SK-N-MC (cell line): ENCODE data around the gene DCLRE1B.
"Not testable (repeated sequence)": the region's sequence is repeated elsewhere in the genome, so short reads cannot be mapped to it uniquely, and the experiment has no call there.

Experiments used
- DNase-seq: peaks from one replicate; pipeline ENCODE4 v3.0.0-alpha.2; 2011; ENCODE audit warnings: low read depth, low spot score
- H3K27ac ChIP-seq: fragments of 200-600 bp; sonication (generic); 2 replicates; pipeline ENCODE4 v1.5.1; 2016; ENCODE audit warnings: mixed run types
- H3K36me3 ChIP-seq: fragments of 200-600 bp; sonication (generic); 2 replicates; pipeline ENCODE4 v1.6.1; 2017; ENCODE audit warnings: antibody characterized with exemption, low read length, mixed read lengths; ENCODE audit not compliant: insufficient read depth
- H3K4me3 ChIP-seq: fragments of 200-600 bp; sonication (generic); 2 replicates; pipeline ENCODE4 v1.5.1; 2016
- H3K9ac ChIP-seq: fragments of 200-600 bp; sonication (generic); 2 replicates; pipeline ENCODE4 v1.8.0; 2017; ENCODE audit warnings: mixed run types, mixed read lengths; ENCODE audit not compliant: insufficient read length
- H3K9me3 ChIP-seq: fragments of 200-600 bp; sonication (generic); 2 replicates; pipeline ENCODE4 v1.6.1; 2017; ENCODE audit warnings: low read depth, mild to moderate bottlenecking, antibody characterized with exemption, low read length, moderate library complexity, mixed read lengths
- EZH2 ChIP-seq: fragments of 200-600 bp; sonication (generic); IDR thresholded peaks from one replicate; pipeline ENCODE4 v1.6.1; 2017; ENCODE audit warnings: antibody characterized with exemption
- FOXP2 ChIP-seq: optimal IDR thresholded peaks from 2 replicates; pipeline ENCODE3; 2011; ENCODE audit warnings: mild to moderate bottlenecking, moderate library complexity; ENCODE audit not compliant: insufficient read depth; ENCODE audit errors: extremely low read length, control extremely low read depth
- POLR2AphosphoS5 ChIP-seq: IDR thresholded peaks from 2 replicates; pipeline ENCODE4 v1.6.1; 2012; ENCODE audit warnings: mild to moderate bottlenecking, low read depth, low read length, borderline replicate concordance

DCLRE1B gene

DNA sequence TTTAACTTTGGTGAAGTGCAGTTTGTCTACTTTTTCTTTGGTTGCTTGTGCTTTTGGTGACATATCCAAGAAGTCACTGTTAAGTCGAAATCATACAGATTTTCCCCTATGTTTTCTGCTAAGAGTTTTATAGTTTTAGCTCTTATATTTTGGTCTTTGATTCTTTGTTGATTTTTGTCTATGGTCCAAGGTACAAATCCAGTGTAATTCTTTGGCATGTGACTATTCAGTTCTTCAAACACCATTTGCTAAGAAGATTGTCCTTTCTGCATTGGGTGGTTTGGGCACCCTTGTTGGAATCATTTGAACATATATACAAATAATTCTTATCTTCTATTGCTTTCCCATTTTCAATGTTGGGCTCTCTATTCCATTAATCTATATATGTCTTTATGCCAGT is 40.2 kb downstream of the DCLRE1B start:
- Histone ChIP-seq H3K9ac (no peak overlapping the region), H3K9me3 (peaks cover 11% of the 10 kb centered on the region; the same call in 1 of the 2 replicates), H3K4me3 (no peak overlapping the region), H3K36me3 (peaks cover 58% of the 10 kb centered on the region), H3K27ac (no peak overlapping the region)
- TF ChIP-seq FOXP2 = no peak
- no peak for TF ChIP-seq POLR2AphosphoS5
- TF ChIP-seq EZH2 = no peak
- no peak for DNase-seq

DNA sequence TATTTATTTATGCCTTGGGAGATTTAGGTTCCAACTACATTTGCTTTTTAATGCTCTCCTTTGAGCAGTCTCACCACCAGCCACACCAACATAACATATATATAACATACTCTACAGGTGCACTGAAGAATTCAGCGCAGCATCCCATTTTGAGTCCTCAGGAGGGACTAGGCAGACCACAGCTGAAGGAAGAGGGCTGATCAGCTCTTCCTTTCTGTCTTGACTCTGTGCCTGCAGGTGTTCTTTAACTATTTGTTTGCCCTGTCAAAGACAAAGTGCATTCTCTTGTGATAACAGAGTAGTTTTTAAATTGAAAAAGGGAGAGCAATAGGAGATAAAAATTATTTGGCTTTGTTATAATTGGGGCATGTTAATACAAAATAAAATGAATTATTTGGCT is 41.0 kb downstream of the DCLRE1B start:
- Histone ChIP-seq H3K36me3 (peaks cover 57% of the 10 kb centered on the region), H3K9me3 (peaks cover 11% of the 10 kb centered on the region; the same call in 1 of the 2 replicates), H3K4me3 (peak overlapping the region; percentile 41; the same call in 1 of the 2 replicates), H3K27ac (peak overlapping the region; percentile 87), H3K9ac (no peak overlapping the region)
- no peak for DNase-seq
- TF ChIP-seq POLR2AphosphoS5 (no peak), FOXP2 (no peak)

DNA sequence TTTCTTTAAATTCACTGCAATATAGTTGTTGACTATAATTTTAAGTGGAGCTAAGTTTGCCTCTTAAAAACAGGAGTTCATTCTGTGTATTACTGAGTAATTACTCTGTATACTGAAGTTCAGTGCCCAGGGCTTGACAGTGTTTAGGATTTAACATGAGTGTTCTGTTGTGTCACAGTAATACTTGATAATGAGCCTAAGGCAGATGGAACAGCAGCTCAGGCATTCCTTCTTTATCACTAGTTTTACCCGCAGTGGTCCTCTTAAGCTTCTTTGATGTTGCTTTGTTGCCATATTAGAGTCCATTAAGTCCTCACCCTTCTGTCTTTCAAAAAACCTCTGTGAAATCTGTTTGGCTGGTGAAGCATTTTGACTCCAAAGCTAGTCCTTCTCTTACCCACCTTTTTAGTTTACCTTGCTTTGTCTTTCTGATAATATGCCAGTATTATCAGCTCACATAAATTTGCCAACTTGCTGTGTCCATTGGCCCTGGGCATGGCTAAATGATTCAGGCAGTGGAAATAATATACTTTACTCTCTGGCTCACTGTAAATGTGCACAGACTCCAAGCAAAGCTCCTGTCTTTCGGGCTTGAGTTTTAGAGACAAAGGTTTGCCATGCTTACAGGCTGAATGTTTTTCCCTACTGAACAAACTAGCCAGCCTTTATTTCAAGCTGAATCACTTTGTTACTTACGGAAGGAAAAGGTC is 41.7 kb downstream of the DCLRE1B start:
- Histone ChIP-seq H3K9ac (peak overlapping the region; percentile 49), H3K27ac (peak overlapping the region; percentile 87), H3K36me3 (peaks cover 60% of the 10 kb centered on the region), H3K4me3 (peak overlapping the region; percentile 41), H3K9me3 (peaks cover 11% of the 10 kb centered on the region; the same call in 1 of the 2 replicates)
- TF ChIP-seq FOXP2 = no peak
- no peak for TF ChIP-seq POLR2AphosphoS5
- no peak for TF ChIP-seq EZH2
- no peak for DNase-seq

DNA sequence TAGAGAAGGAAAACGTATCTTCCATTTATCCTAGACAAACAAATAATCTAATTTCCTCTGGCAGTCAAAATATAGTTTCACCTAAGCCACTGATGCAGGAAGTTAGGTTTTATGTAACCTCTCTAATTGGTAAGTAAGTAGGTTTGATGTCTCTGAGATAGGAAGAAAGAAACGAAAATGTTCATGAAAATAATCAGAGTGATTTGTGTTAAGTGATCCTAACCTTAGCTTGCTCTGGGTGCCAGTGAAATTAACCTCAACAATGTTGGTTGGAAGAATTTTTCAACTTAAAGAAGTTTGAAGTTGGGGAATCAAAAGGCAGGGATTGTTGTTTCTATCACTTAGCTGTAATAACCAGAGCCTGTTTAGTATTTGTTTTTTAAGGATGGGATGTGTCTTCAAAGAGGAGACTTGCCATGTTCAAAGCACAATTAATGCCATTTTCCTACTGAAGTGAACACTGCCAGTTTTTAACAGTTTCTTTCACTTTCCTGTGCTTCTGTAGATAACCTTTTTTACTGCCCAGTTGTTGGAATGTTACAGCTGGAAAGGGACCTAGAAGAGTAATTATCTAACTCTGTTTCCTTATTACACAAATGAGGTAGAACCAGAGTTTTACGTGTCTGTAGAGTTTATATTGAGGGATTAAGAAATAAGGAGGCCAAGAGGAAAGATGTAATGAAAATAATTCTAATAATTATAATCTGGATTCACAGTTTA is 42.4 kb downstream of the DCLRE1B start:
- TF ChIP-seq POLR2AphosphoS5 (no peak), EZH2 (no peak), FOXP2 (no peak)
- Histone ChIP-seq H3K27ac (peak overlapping the region; percentile 87), H3K9ac (peak overlapping the region; percentile 49), H3K36me3 (peaks cover 60% of the 10 kb centered on the region), H3K9me3 (peaks cover 11% of the 10 kb centered on the region; the same call in 1 of the 2 replicates), H3K4me3 (peak overlapping the region; percentile 41)
- DNase-seq = no peak

DNA sequence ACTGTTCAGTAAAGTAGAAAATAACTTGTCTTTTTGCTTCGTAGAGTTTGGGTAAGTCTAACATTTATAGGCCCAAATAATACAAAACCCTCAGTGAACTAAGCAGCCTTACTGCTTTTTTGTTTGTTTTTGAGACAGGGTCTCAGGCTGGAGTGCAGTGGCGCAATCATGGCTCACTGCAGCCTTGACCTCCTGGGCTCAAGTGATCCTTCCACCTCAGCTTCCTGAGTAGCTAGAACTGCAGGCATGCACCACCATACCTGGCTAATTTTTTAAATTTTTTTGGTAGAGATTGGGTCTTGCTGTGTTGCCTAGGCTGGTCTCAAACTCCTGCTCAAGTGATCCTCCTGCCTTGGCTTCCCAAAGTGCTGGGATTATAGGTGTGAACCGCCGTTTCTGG is 43.0 kb downstream of the DCLRE1B start:
- not testable (repeated sequence) for DNase-seq, H3K9ac ChIP-seq, H3K4me3 ChIP-seq
- Histone ChIP-seq H3K36me3 (peaks cover 56% of the 10 kb centered on the region), H3K9me3 (peaks cover 11% of the 10 kb centered on the region; the same call in 1 of the 2 replicates), H3K27ac (peak overlapping the region; percentile 87)

DNA sequence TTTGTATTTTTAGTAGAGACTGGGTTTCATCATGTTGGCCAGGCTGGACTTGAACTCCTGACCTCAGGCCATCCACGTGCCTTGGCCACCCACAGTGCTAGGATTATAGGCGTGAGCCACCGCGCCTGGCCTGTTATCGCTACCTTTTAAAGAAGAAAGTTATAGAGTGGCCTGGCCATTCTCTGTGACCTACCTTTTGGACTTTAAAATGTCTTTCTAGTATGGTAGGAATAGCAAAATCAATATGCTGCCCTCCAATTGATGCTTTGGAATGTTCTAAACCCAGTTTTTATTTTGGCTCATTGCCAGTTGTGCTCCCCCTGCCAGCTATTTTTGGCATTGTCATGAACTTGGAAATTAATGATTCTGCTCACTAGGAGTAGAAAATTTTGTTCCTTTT is 43.9 kb downstream of the DCLRE1B start:
- no peak for DNase-seq
- Histone ChIP-seq H3K4me3 (0 out of 2 replicates have a peak overlapping the region, but pooled peaks have one; percentile 7), H3K9ac (no peak overlapping the region), H3K27ac (peak overlapping the region; percentile 71), H3K36me3 (peaks cover 53% of the 10 kb centered on the region), H3K9me3 (peaks cover 11% of the 10 kb centered on the region; the same call in 1 of the 2 replicates)
- TF ChIP-seq POLR2AphosphoS5 (peak; percentile 21; the same call in 1 of the 2 replicates), FOXP2 (no peak)

DNA sequence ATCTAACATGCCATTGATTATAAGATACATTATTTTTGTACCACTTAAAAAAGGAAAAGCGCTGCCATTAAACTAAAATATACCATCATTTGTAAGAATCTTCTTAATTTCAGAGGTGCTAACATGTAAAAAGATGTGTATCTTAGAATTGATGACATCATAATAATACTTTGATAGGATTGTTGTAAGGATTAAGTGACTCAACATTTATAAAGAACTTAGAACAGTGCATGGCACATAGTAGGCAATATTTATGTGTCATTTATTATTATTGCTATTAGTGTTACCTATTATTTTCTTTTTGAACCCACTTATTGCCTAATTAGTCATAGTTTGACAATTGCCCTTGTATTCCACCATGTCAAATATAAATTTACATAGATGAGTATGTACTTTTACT is 45.8 kb downstream of the DCLRE1B start:
- Histone ChIP-seq H3K4me3 (no peak overlapping the region), H3K9me3 (no peaks in the 10 kb centered on the region), H3K36me3 (peaks cover 54% of the 10 kb centered on the region), H3K9ac (no peak overlapping the region), H3K27ac (0 out of 2 replicates have a peak overlapping the region, but pooled peaks have one; percentile 56)
- TF ChIP-seq POLR2AphosphoS5 (no peak), EZH2 (no peak), FOXP2 (no peak)
- DNase-seq = no peak

DNA sequence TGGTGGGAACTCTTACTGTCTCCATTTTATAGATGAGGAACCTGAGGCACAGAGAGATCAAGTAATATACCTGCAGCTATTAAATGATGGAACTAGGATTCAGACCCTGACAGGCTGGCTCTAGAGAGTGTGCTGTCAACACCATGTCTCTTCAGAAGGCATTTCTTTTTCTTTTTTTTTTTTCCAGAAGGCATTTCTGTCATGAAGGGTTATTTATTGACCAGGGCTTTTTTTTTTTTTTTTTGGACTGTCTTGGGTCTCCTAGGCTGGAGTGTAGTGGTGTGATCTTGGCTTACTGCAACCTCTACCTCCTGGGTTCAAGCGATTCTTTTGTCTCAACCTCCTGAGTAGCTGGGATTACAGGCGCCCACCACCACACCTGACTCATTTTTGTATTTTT is 46.6 kb downstream of the DCLRE1B start:
- H3K36me3 ChIP-seq = peaks cover 58% of the 10 kb centered on the region
- no peak overlapping the region for H3K4me3 ChIP-seq
- H3K27ac ChIP-seq = no peak overlapping the region
- TF ChIP-seq EZH2 (no peak), FOXP2 (no peak), POLR2AphosphoS5 (no peak)
- no peak overlapping the region for H3K9ac ChIP-seq
- H3K9me3 ChIP-seq = no peaks in the 10 kb centered on the region
- DNase-seq = no peak
